HepG2 (cell line): ENCODE results near the gene TMEM190. TPM values are rescaled to one million over a fixed set of nuclear protein-coding genes. Genes with fewer than 3 reads are reported as not detected.

Source experiments
- ATF1 ChIP-seq: IDR thresholded peaks from 2 replicates; pipeline ENCODE4 v1.6.1; 2016; ENCODE audit warnings: mild to moderate bottlenecking, control low read depth
- CEBPZ ChIP-seq: IDR thresholded peaks from 2 replicates; pipeline ENCODE4 v1.6.1; 2012; ENCODE audit warnings: low read length, improper control_type of control experiment
- CHD4 ChIP-seq: fragments of 200-600 bp; sonication (generic); IDR thresholded peaks from 2 replicates; pipeline ENCODE4 v1.7.0; 2017; ENCODE audit warnings: mild to moderate bottlenecking, low read length, borderline replicate concordance
- CREM ChIP-seq, 2 experiments: sonication (generic) in 1 of 2; formaldehyde crosslinking in 1 of 2; IDR thresholded peaks; 2 replicates each; pipeline versions ENCODE4 v1.4.0 to v1.6.1; 2016 to 2020; ENCODE audit warnings: antibody characterized with exemption in 1 of 2, mild to moderate bottlenecking in 1 of 2, missing genetic modification reagents in 1 of 2
- DDIT3 ChIP-seq: sonication (generic); formaldehyde crosslinking; IDR thresholded peaks from 2 replicates; pipeline ENCODE4 v1.4.0; 2020; ENCODE audit warnings: mild to moderate bottlenecking, missing genetic modification reagents
- DR1 ChIP-seq: sonication (generic); formaldehyde crosslinking; IDR thresholded peaks from 2 replicates; pipeline ENCODE4 v1.8.0; 2021; ENCODE audit warnings: mild to moderate bottlenecking, missing genetic modification reagents, inconsistent platforms
- HMG20A ChIP-seq: IDR thresholded peaks from 2 replicates; pipeline ENCODE4 v1.6.1; 2016; ENCODE audit warnings: borderline replicate concordance
- KLF16 ChIP-seq, 2 experiments: sonication (generic) in 1 of 2; formaldehyde crosslinking in 1 of 2; IDR thresholded peaks; 2 replicates each; pipeline versions ENCODE4 v1.6.1 to v1.8.0; 2016 to 2023; ENCODE audit warnings: missing genetic modification reagents in 2 of 2, missing compliant biosample characterization in 1 of 2
- LCORL ChIP-seq, 2 experiments: fragments of 450-650 bp in 1 of 2; sonication (generic) in 1 of 2; formaldehyde crosslinking in 1 of 2; IDR thresholded peaks; 2 replicates each; pipeline versions ENCODE4 v1.5.0 to v1.6.1; 2017 to 2020; ENCODE audit warnings: antibody characterized with exemption in 1 of 2, missing genetic modification reagents in 1 of 2
- NFE2 ChIP-seq: sonication (generic); formaldehyde crosslinking; IDR thresholded peaks from 2 replicates; pipeline ENCODE4 v1.4.0; 2020; ENCODE audit warnings: missing genetic modification reagents
- NFIB ChIP-seq: sonication (generic); formaldehyde crosslinking; IDR thresholded peaks from 2 replicates; pipeline ENCODE4 v1.9.0; 2021; ENCODE audit warnings: missing genetic modification reagents, mild to moderate bottlenecking, borderline replicate concordance
- PHF20 ChIP-seq: sonication (generic); formaldehyde crosslinking; IDR thresholded peaks from 2 replicates; pipeline ENCODE4 v1.5.0; 2020; ENCODE audit warnings: mild to moderate bottlenecking, missing genetic modification reagents
- PRPF4 ChIP-seq: fragments of 200-400 bp; formaldehyde crosslinking; IDR thresholded peaks from 2 replicates; pipeline ENCODE4 v1.6.1; 2016; ENCODE audit warnings: low read length, low read depth; ENCODE audit not compliant: poor library complexity, severe bottlenecking
- RBFOX2 ChIP-seq: fragments of 200-400 bp; formaldehyde crosslinking; IDR thresholded peaks from 2 replicates; pipeline ENCODE4 v1.6.1; 2017; ENCODE audit warnings: low read depth, mild to moderate bottlenecking, low read length
- RFXANK ChIP-seq: IDR thresholded peaks from 2 replicates; pipeline ENCODE4 v1.6.1; 2016
- RXRA ChIP-seq: sonication (generic); formaldehyde crosslinking; IDR thresholded peaks from 2 replicates; pipeline ENCODE4 v1.5.1; 2020; ENCODE audit warnings: missing genetic modification reagents
- SYNCRIP ChIP-seq: fragments of 200-400 bp; formaldehyde crosslinking; IDR thresholded peaks from 2 replicates; pipeline ENCODE4 v1.6.1; 2018; ENCODE audit warnings: mild to moderate bottlenecking, low read depth, low read length; ENCODE audit not compliant: insufficient read depth
- TEAD2 ChIP-seq: sonication (generic); formaldehyde crosslinking; IDR thresholded peaks from 2 replicates; pipeline ENCODE4 v1.9.0; 2021; ENCODE audit warnings: missing genetic modification reagents
- ZBTB4 ChIP-seq: sonication (generic); formaldehyde crosslinking; IDR thresholded peaks from 2 replicates; pipeline ENCODE4 v1.4.0; 2020; ENCODE audit warnings: missing genetic modification reagents, mild to moderate bottlenecking, borderline replicate concordance
- ZEB1 ChIP-seq: IDR thresholded peaks from 2 replicates; pipeline ENCODE4 v1.6.1; 2012; ENCODE audit warnings: mild to moderate bottlenecking, low read depth, inconsistent platforms; ENCODE audit not compliant: insufficient replicate concordance
- ZNF296 ChIP-seq: sonication (generic); formaldehyde crosslinking; conservative IDR thresholded peaks from 2 replicates; pipeline ENCODE4 v1.5.0; 2020; ENCODE audit warnings: mild to moderate bottlenecking, missing genetic modification reagents
- ZNF362 ChIP-seq: sonication (generic); formaldehyde crosslinking; IDR thresholded peaks from 2 replicates; pipeline ENCODE4 v1.4.0; 2020; ENCODE audit warnings: missing genetic modification reagents, mild to moderate bottlenecking, borderline replicate concordance
- polyA plus RNA-seq, 8 experiments: library from polyadenylated mRNA; depleted of rRNA in 3 of 8; stranded (reverse) in 7 of 8; unstranded in 1 of 8; fragments of >200 nt; fragmentation: Illumina TruSeq in 4 of 8; extraction: Trizol in 4 of 8; gene quantifications; 2 replicates each; pipeline versions ENCODE4 v1.2.1 to v1.2.3, GENCODE V29; 2011 to 2016; ENCODE audit warnings: low read depth in 4 of 8, missing spikeins in 1 of 8, mixed read lengths in 1 of 8; ENCODE audit not compliant: insufficient read depth in 1 of 8
- total RNA-seq, 5 experiments: library from RNA; depleted of rRNA; stranded (reverse); fragments of >200 nt; fragmentation: Illumina TruSeq; extraction: Trizol; gene quantifications; 2 replicates each; pipeline ENCODE4 v1.2.3, GENCODE V29; 2016; ENCODE audit warnings: low read depth in 1 of 5

TMEM190 gene
- total and polyA plus RNA-seq, 2 of the 13 experiments (the other 11 are each of a cell fraction or from before 2014, with no cell fraction given) = 0.35 to 0.83 TPM

- TF ChIP-seq ZNF296 (CRISPR knock-in tag) (no peak), PHF20 (CRISPR knock-in tag) (peak; percentile 34; the same call in 1 of the 2 replicates), SYNCRIP (no peak), RBFOX2 (peak; percentile 12), DR1 (CRISPR knock-in tag) (peak; percentile 98), KLF16 (CRISPR knock-in tag; IDR thresholded peaks at IDR 0.05) (0 out of 4 replicates have a peak, but pooled peaks of 1 of the 2 experiments have one; percentile 62), CEBPZ (no peak), LCORL (IDR thresholded peaks at IDR 0.05) (no peak), LCORL (CRISPR knock-in tag; IDR thresholded peaks at IDR 0.05) (no peak), HMG20A (CRISPR knock-in tag) (no peak), TEAD2 (CRISPR knock-in tag) (no peak), CHD4 (no peak), NFE2 (no peak), ATF1 (peak; percentile 92), PRPF4 (no peak), NFIB (CRISPR knock-in tag) (no peak), RFXANK (no peak), ZEB1 (no peak), ZBTB4 (CRISPR knock-in tag) (no peak), DDIT3 (CRISPR knock-in tag) (no peak), RXRA (no peak), ZNF362 (0 out of 2 replicates have a peak, but pooled peaks have one; percentile 28), CREM (IDR thresholded peaks at IDR 0.05) (peak; percentile 81), CREM (CRISPR knock-in tag; IDR thresholded peaks at IDR 0.05) (0 out of 2 replicates have a peak, but pooled peaks have one; percentile 30)
Measured at GRCh38 chr19:55407800-55408532, 31.3 kb downstream of the TMEM190 start (continued).
